OCI-M1 (cell line): Measurements from ENCODE around the gene DAO.

ENCODE experiments used
- DNase-seq: peaks from one replicate; lab custom pipeline; 2025; lab: John Stamatoyannopoulos, UW

Gene DAO

GRCh38 chr12:108875682-108876361, 4.1 kb upstream of the DAO start:
- no peak for DNase-seq

- no peak for DNase-seq
Measured at GRCh38 chr12:108876550-108876949, 3.3 kb upstream of the DAO start.

GRCh38 chr12:108881953-108882352, 2.1 kb downstream of the DAO start:
- DNase-seq, result no peak

- peak; percentile 74 for DNase-seq
Measured at GRCh38 chr12:108884116-108885012, 4.5 kb downstream of the DAO start.

GRCh38 chr12:108886873-108887629, 7.2 kb downstream of the DAO start:
- DNase-seq, result no peak

GRCh38 chr12:108888031-108888430, 8.1 kb downstream of the DAO start:
- DNase-seq, result no peak

- DNase-seq, result peak; percentile 21
Measured at GRCh38 chr12:108890208-108890607, 10.3 kb downstream of the DAO start.

- DNase-seq, result no peak
Measured at GRCh38 chr12:108895220-108895802, 15.4 kb downstream of the DAO start.

- DNase-seq, result no peak
Measured at GRCh38 chr12:108896336-108896735, 16.4 kb downstream of the DAO start.

GRCh38 chr12:108896817-108897216, 16.9 kb downstream of the DAO start:
- DNase-seq, result no peak

- no peak for DNase-seq
Measured at GRCh38 chr12:108899145-108899544, 19.3 kb downstream of the DAO start.

GRCh38 chr12:108905725-108906124, 25.8 kb downstream of the DAO start:
- DNase-seq, result peak; percentile 65

- no peak for DNase-seq
Measured at GRCh38 chr12:108906971-108907370, 27.1 kb downstream of the DAO start.

- DNase-seq, result no peak
Measured at GRCh38 chr12:108907839-108908351, 28.0 kb downstream of the DAO start.

GRCh38 chr12:108910336-108910735, 30.4 kb downstream of the DAO start:
- DNase-seq, result no peak

- DNase-seq, result no peak
Measured at GRCh38 chr12:108911915-108912314, 32.0 kb downstream of the DAO start.

GRCh38 chr12:108912361-108912760, 32.5 kb downstream of the DAO start:
- no peak for DNase-seq

GRCh38 chr12:108914121-108914531, 34.2 kb downstream of the DAO start:
- no peak for DNase-seq

GRCh38 chr12:108915632-108916133, 35.8 kb downstream of the DAO start:
- no peak for DNase-seq

- DNase-seq, result no peak
Measured at GRCh38 chr12:108916336-108916735, 36.4 kb downstream of the DAO start.

GRCh38 chr12:108918206-108918605, 38.3 kb downstream of the DAO start:
- DNase-seq, result no peak
